H9 (cell line): ENCODE measurements around the gene MATN1. TPM values are rescaled to one million over a fixed set of nuclear protein-coding genes. Genes with fewer than 3 reads are reported as not detected.

Experiments used
- DNase-seq: peaks from one replicate; pipeline ENCODE4 v3.0.0-alpha.2; 2017
- H2AFZ ChIP-seq: one replicate; pipeline ENCODE4 v1.6.1; 2013; ENCODE audit warnings: mild to moderate bottlenecking, low read length, control low read depth, moderate library complexity
- H2AK5ac ChIP-seq: 2 replicates; pipeline ENCODE4 v1.6.1; 2013; ENCODE audit warnings: low read length, control low read depth, mixed read lengths; ENCODE audit not compliant: insufficient read length
- H2BK120ac ChIP-seq: one replicate; pipeline ENCODE4 v1.6.1; 2013; ENCODE audit warnings: low read depth, mild to moderate bottlenecking, low read length, control low read depth, inconsistent platforms; ENCODE audit not compliant: poor library complexity, severe bottlenecking
- H2BK12ac ChIP-seq: 2 replicates; pipeline ENCODE4 v1.6.1; 2013; ENCODE audit warnings: low read length, control low read depth, mixed read lengths, low read depth; ENCODE audit not compliant: insufficient read length
- H2BK15ac ChIP-seq: 2 replicates; pipeline ENCODE4 v1.6.1; 2013; ENCODE audit warnings: low read depth, low read length, control low read depth
- H2BK20ac ChIP-seq: one replicate; pipeline ENCODE4 v1.6.1; 2013; ENCODE audit warnings: low read depth, mild to moderate bottlenecking, low read length, control low read depth, inconsistent platforms; ENCODE audit not compliant: poor library complexity, severe bottlenecking
- H2BK5ac ChIP-seq: 2 replicates; pipeline ENCODE4 v1.6.1; 2013; ENCODE audit warnings: low read length, control low read depth, mixed read lengths; ENCODE audit not compliant: insufficient read length
- H3K14ac ChIP-seq: 2 replicates; pipeline ENCODE4 v1.6.1; 2013; ENCODE audit warnings: low read length, control low read depth; ENCODE audit not compliant: insufficient read depth
- H3K18ac ChIP-seq: 2 replicates; pipeline ENCODE4 v1.6.1; 2013; ENCODE audit warnings: low read depth, mild to moderate bottlenecking, mixed read lengths, low read length, control low read depth; ENCODE audit not compliant: insufficient read length
- H3K23ac ChIP-seq: 2 replicates; pipeline ENCODE4 v1.6.1; 2013; ENCODE audit warnings: low read length, control low read depth, mixed read lengths, low read depth; ENCODE audit not compliant: insufficient read length
- H3K23me2 ChIP-seq: 2 replicates; pipeline ENCODE4 v1.6.1; 2013; ENCODE audit warnings: low read depth, mild to moderate bottlenecking, mixed read lengths, low read length, control low read depth; ENCODE audit not compliant: insufficient read length, poor library complexity, severe bottlenecking
- H3K27ac ChIP-seq: 2 replicates; pipeline ENCODE4 v1.5.1; 2013; ENCODE audit warnings: low read length, control low read depth, mixed read lengths, low read depth; ENCODE audit not compliant: insufficient read length
- H3K27me3 ChIP-seq: 2 replicates; pipeline ENCODE4 v1.6.1; 2013; ENCODE audit warnings: low read length, control low read depth, inconsistent platforms; ENCODE audit not compliant: insufficient read depth
- H3K4ac ChIP-seq: 2 replicates; pipeline ENCODE4 v1.6.1; 2013; ENCODE audit warnings: low read depth, mild to moderate bottlenecking, control low read depth, inconsistent platforms, low read length, moderate library complexity
- H3K4me1 ChIP-seq: 2 replicates; pipeline ENCODE4 v1.6.1; 2013; ENCODE audit warnings: low read length, control low read depth, inconsistent platforms; ENCODE audit not compliant: insufficient read depth
- H3K4me2 ChIP-seq: 2 replicates; pipeline ENCODE4 v1.6.1; 2013; ENCODE audit warnings: low read length, control low read depth, mixed read lengths; ENCODE audit not compliant: insufficient read length, insufficient read depth
- H3K56ac ChIP-seq: 2 replicates; pipeline ENCODE4 v1.6.1; 2013; ENCODE audit warnings: low read depth, mild to moderate bottlenecking, mixed read lengths, low read length, control low read depth; ENCODE audit not compliant: insufficient read length
- H3K79me1 ChIP-seq: 2 replicates; pipeline ENCODE4 v1.6.1; 2013; ENCODE audit warnings: low read depth, mild to moderate bottlenecking, moderate library complexity, low read length, control low read depth, inconsistent platforms; ENCODE audit not compliant: insufficient read depth, poor library complexity, severe bottlenecking
- H3K79me2 ChIP-seq: 2 replicates; pipeline ENCODE4 v1.6.1; 2013; ENCODE audit warnings: low read length, control low read depth, inconsistent platforms; ENCODE audit not compliant: insufficient read depth
- H3K9ac ChIP-seq: 2 replicates; pipeline ENCODE4 v1.6.1; 2013; ENCODE audit warnings: low read length, control low read depth, mixed read lengths; ENCODE audit not compliant: insufficient read length; ENCODE audit errors: extremely low read depth
- H3K9me3 ChIP-seq: one replicate; pipeline ENCODE4 v1.6.1; 2013; ENCODE audit warnings: low read depth, low read length, inconsistent platforms; ENCODE audit not compliant: control insufficient read depth
- H3T11ph ChIP-seq: one replicate; pipeline ENCODE4 v1.6.1; 2013; ENCODE audit warnings: mild to moderate bottlenecking, low read length, control low read depth, inconsistent platforms
- H4K20me1 ChIP-seq: one replicate; pipeline ENCODE4 v1.6.1; 2013; ENCODE audit not compliant: control insufficient read depth, insufficient read length, insufficient read depth
- H4K5ac ChIP-seq: 2 replicates; pipeline ENCODE4 v1.6.1; 2013; ENCODE audit warnings: low read depth, mild to moderate bottlenecking, mixed read lengths, low read length, control low read depth; ENCODE audit not compliant: insufficient read length
- H4K8ac ChIP-seq: replicated peaks from 2 replicates; pipeline ENCODE4 v1.6.1; 2013; ENCODE audit warnings: low read length, control low read depth, mixed read lengths, low read depth; ENCODE audit not compliant: insufficient read length
- H4K91ac ChIP-seq: 2 replicates; pipeline ENCODE4 v1.6.1; 2013; ENCODE audit warnings: low read depth, mild to moderate bottlenecking, moderate library complexity, mixed read lengths, low read length, control low read depth; ENCODE audit not compliant: insufficient read length
- H3K27ac Mint-ChIP-seq, 3 experiments: 2 replicates in 2 of 3; 3 replicates in 1 of 3; pipeline ENCODE4 v1.8.0; 2020 to 2021; ENCODE audit warnings: mixed read lengths in 3 of 3, mild to moderate bottlenecking in 1 of 3, moderate library complexity in 1 of 3
- H3K27me3 Mint-ChIP-seq: 2 replicates; pipeline ENCODE4 v1.8.0; 2021; ENCODE audit warnings: low read depth, mild to moderate bottlenecking, moderate library complexity, mixed read lengths
- H3K36me3 Mint-ChIP-seq, 3 experiments: 2 replicates in 2 of 3; 3 replicates in 1 of 3; pipeline ENCODE4 v1.8.0; 2020 to 2021; ENCODE audit warnings: low read depth in 3 of 3, mixed read lengths in 3 of 3; ENCODE audit not compliant: insufficient read depth in 1 of 3
- H3K4me1 Mint-ChIP-seq, 2 experiments: 2 replicates each; pipeline ENCODE4 v1.8.0; 2020; ENCODE audit warnings: mixed read lengths in 2 of 2
- H3K4me3 Mint-ChIP-seq, 2 experiments: 2 replicates in 1 of 2; 3 replicates in 1 of 2; pipeline ENCODE4 v1.8.0; 2020 to 2021; ENCODE audit warnings: mild to moderate bottlenecking in 2 of 2, mixed read lengths in 2 of 2, moderate library complexity in 1 of 2
- H3K9me3 Mint-ChIP-seq, 2 experiments: 2 replicates in 1 of 2; 3 replicates in 1 of 2; pipeline ENCODE4 v1.8.0; 2020; ENCODE audit warnings: mild to moderate bottlenecking in 2 of 2, mixed read lengths in 2 of 2, moderate library complexity in 1 of 2
- CTCF ChIP-seq: fragments of 200-600 bp; sonication (generic); conservative IDR thresholded peaks from 3 replicates; pipeline ENCODE4 v1.8.0; 2021; ENCODE audit warnings: antibody characterized with exemption, mild to moderate bottlenecking
- WGBS: extraction: QIAGEN DNeasy Blood & Tissue Kit; methylation state at CpG from one replicate; pipeline ENCODE4 v1.1.7; 2013; ENCODE audit warnings: missing lambda C conversion rate, low lambda C conversion rate, mixed read lengths; ENCODE audit not compliant: insufficient read length; ENCODE audit errors: extremely low coverage; 5-methylcytosine and 5-hydroxymethylcytosine counted together
- total RNA-seq: library from RNA; stranded (reverse); gene quantifications from 2 replicates; pipeline ENCODE4 v1.2.1, GENCODE V29; 2021

Gene MATN1
- total RNA-seq, 1 experiment from 2014 or later, result not detected

DNA sequence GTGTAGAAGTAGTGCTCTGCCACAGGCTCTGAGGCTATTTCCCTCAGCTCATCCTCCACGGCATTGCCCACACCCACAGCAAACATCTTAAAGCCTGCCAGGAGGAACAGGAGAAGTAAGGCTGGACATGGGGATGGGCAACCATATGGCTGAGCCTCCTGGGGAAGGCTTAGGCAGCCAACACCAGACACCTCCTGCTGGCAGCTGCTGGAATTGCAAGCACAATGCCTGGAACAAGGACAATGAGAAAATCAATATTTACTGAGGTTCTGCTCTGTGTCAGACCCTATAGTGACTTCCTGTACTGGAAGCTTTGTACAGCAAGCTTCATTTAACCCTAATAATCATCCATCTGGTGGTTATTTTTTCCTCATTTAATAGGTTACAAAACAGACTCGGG, 8.2 kb downstream of the MATN1 start:
- DNase-seq, result no peak
- no peaks in the 10 kb centered on the region for H3K27me3 ChIP-seq
- no peak overlapping the region for H4K8ac ChIP-seq
- Mint-ChIP-seq H3K27ac (peak overlapping the region in 1 of 3 experiments; percentile 67; a peak in 1 of 7 replicates), H3K4me3 (no peak overlapping the region), H3K4me1 (peaks cover 0 to 4% of the 10 kb centered on the region in 2 experiments; a peak in 1 of 4 replicates), H3K9me3 (peaks cover 23 to 25% of the 10 kb centered on the region in 2 experiments), H3K27me3 (peaks cover 16% of the 10 kb centered on the region), H3K36me3 (peaks cover 4 to 14% (median 9%) of the 10 kb centered on the region in 3 experiments; a peak in 5 of 7 replicates)
- peaks cover 9% of the 10 kb centered on the region for H3K23me2 ChIP-seq
- no peak overlapping the region for H3K27ac ChIP-seq
- H4K5ac ChIP-seq, result no peak overlapping the region
- H3K9me3 ChIP-seq, result no peaks in the 10 kb centered on the region
- no peak overlapping the region for H2BK5ac ChIP-seq
- H4K20me1 ChIP-seq, result no peaks in the 10 kb centered on the region
- WGBS, result no CpG with 5 or more reads among the region's 2 CpGs
- no peak overlapping the region for H3K4me2 ChIP-seq
- H3K4ac ChIP-seq, result no peak overlapping the region
- no peak overlapping the region for H3T11ph ChIP-seq
- no peak overlapping the region for H2AFZ ChIP-seq
- H3K79me1 ChIP-seq, result no peaks in the 10 kb centered on the region
- TF ChIP-seq CTCF, result peak; percentile 66
- H3K23ac ChIP-seq, result no peak overlapping the region
- H2AK5ac ChIP-seq, result no peak overlapping the region
- H4K91ac ChIP-seq, result no peak overlapping the region
- H3K9ac ChIP-seq, result no peak overlapping the region
- no peak overlapping the region for H2BK12ac ChIP-seq
- no peak overlapping the region for H3K56ac ChIP-seq
- no peak overlapping the region for H3K18ac ChIP-seq
- no peak overlapping the region for H2BK20ac ChIP-seq
- no peak overlapping the region for H2BK120ac ChIP-seq
- H3K14ac ChIP-seq, result no peak overlapping the region
- H2BK15ac ChIP-seq, result no peak overlapping the region
- H3K79me2 ChIP-seq, result no peaks in the 10 kb centered on the region
- no peaks in the 10 kb centered on the region for H3K4me1 ChIP-seq
